Astrocyte (in vitro differentiated cells and primary cell): ENCODE data around the gene DHX58. TPM values are rescaled to one million over a fixed set of nuclear protein-coding genes. Genes with fewer than 3 reads are reported as not detected.

ENCODE experiments used
- DNase-seq: peaks from one replicate; pipeline ENCODE4 v3.0.0-alpha.2; 2010; ENCODE audit warnings: low read depth
- FAIRE-seq: peaks from 2 replicates; lab custom pipeline; 2011; peaks lifted over from hg19 to GRCh38; lab: Jason Lieb, UNC
- H2AFZ ChIP-seq: 2 replicates; pipeline ENCODE4 v1.6.0; 2012; ENCODE audit warnings: low read depth, low read length, inconsistent platforms
- H3K27ac ChIP-seq: 2 replicates; pipeline ENCODE4 v1.5.1; 2011; ENCODE audit warnings: low read depth, low read length, inconsistent platforms
- H3K27me3 ChIP-seq: 2 replicates; pipeline ENCODE4 v1.6.0; 2011; ENCODE audit warnings: low read length, inconsistent platforms; ENCODE audit not compliant: insufficient read depth
- H3K36me3 ChIP-seq: 2 replicates; pipeline ENCODE4 v1.5.1; 2011; ENCODE audit warnings: low read length, inconsistent platforms; ENCODE audit not compliant: insufficient read depth
- H3K4me1 ChIP-seq: 2 replicates; pipeline ENCODE4 v1.5.1; 2011; ENCODE audit warnings: low read length, inconsistent platforms; ENCODE audit not compliant: insufficient read depth
- H3K4me2 ChIP-seq: 2 replicates; pipeline ENCODE4 v1.6.0; 2012; ENCODE audit warnings: low read length, inconsistent platforms
- H3K4me3 ChIP-seq: 2 replicates; pipeline ENCODE4 v1.5.1; 2011; ENCODE audit warnings: low read depth, mild to moderate bottlenecking, low read length, inconsistent platforms; ENCODE audit not compliant: insufficient read depth
- H3K79me2 ChIP-seq: 2 replicates; pipeline ENCODE4 v1.6.0; 2012; ENCODE audit warnings: mild to moderate bottlenecking, low read length, inconsistent platforms; ENCODE audit not compliant: insufficient read depth
- H3K9ac ChIP-seq: 2 replicates; pipeline ENCODE4 v1.6.0; 2012; ENCODE audit warnings: mild to moderate bottlenecking, low read length, inconsistent platforms
- H3K9me3 ChIP-seq: 2 replicates; pipeline ENCODE4 v1.5.1; 2012; ENCODE audit warnings: low read depth, mild to moderate bottlenecking, low read length, inconsistent platforms; ENCODE audit not compliant: insufficient read depth
- H4K20me1 ChIP-seq: 2 replicates; pipeline ENCODE4 v1.6.0; 2012; ENCODE audit warnings: low read length, inconsistent platforms; ENCODE audit not compliant: insufficient read depth
- H3K27ac Mint-ChIP-seq: one replicate; pipeline ENCODE4 v1.8.0; 2021; ENCODE audit warnings: mild to moderate bottlenecking, mixed read lengths; ENCODE audit not compliant: unreplicated experiment
- H3K27me3 Mint-ChIP-seq: one replicate; pipeline ENCODE4 v1.8.0; 2021; ENCODE audit warnings: low read depth, mixed read lengths; ENCODE audit not compliant: unreplicated experiment
- H3K36me3 Mint-ChIP-seq: one replicate; pipeline ENCODE4 v1.8.0; 2021; ENCODE audit warnings: low read depth, mixed read lengths; ENCODE audit not compliant: unreplicated experiment
- H3K4me1 Mint-ChIP-seq: one replicate; pipeline ENCODE4 v1.8.0; 2021; ENCODE audit warnings: low read depth, mixed read lengths; ENCODE audit not compliant: unreplicated experiment
- H3K4me3 Mint-ChIP-seq: one replicate; pipeline ENCODE4 v1.8.0; 2021; ENCODE audit warnings: mild to moderate bottlenecking, moderate library complexity, mixed read lengths; ENCODE audit not compliant: unreplicated experiment
- H3K9me3 Mint-ChIP-seq: one replicate; pipeline ENCODE4 v1.8.0; 2021; ENCODE audit warnings: mild to moderate bottlenecking, mixed read lengths; ENCODE audit not compliant: unreplicated experiment
- CTCF ChIP-seq: IDR thresholded peaks from 2 replicates; pipeline ENCODE4 v1.5.1; 2011; ENCODE audit warnings: low read depth, mild to moderate bottlenecking, inconsistent platforms, low read length, moderate library complexity; ENCODE audit not compliant: insufficient read depth
- EZH2 ChIP-seq: IDR thresholded peaks from 2 replicates; pipeline ENCODE4 v1.6.1; 2012; ENCODE audit warnings: mild to moderate bottlenecking, low read length, inconsistent platforms; ENCODE audit not compliant: insufficient read depth
- total RNA-seq: library from RNA; stranded (reverse); gene quantifications from 2 replicates; pipeline ENCODE4 v1.2.1, GENCODE V29; 2021

Gene DHX58
- total RNA-seq, 1 donor from 2014 or later, result 5.4 TPM

- Histone ChIP-seq H3K79me2 (no peaks in the 10 kb centered on the region), H4K20me1 (no peaks in the 10 kb centered on the region), H3K9ac (no peak overlapping the region), H2AFZ (no peak overlapping the region), H3K4me2 (no peak overlapping the region), H3K27ac (no peak overlapping the region), H3K9me3 (no peaks in the 10 kb centered on the region), H3K4me1 (no peaks in the 10 kb centered on the region), H3K4me3 (no peak overlapping the region), H3K27me3 (peaks cover 28% of the 10 kb centered on the region), H3K36me3 (no peaks in the 10 kb centered on the region)
- H3K9me3 Mint-ChIP-seq, result no peaks in the 10 kb centered on the region
- no peak for FAIRE-seq
- no peak for TF ChIP-seq CTCF
- TF ChIP-seq EZH2, result no peak
- H3K4me3 Mint-ChIP-seq, result no peak overlapping the region
- H3K4me1 Mint-ChIP-seq, result no peaks in the 10 kb centered on the region
- H3K27me3 Mint-ChIP-seq, result peaks cover 62% of the 10 kb centered on the region
- H3K27ac Mint-ChIP-seq, result no peak overlapping the region
- no peak for DNase-seq
- H3K36me3 Mint-ChIP-seq, result no peaks in the 10 kb centered on the region
Observed at GRCh38 chr17:42094375-42095069, 18.0 kb downstream of the DHX58 start.

GRCh38 chr17:42092939-42093338 is 19.6 kb downstream of the DHX58 start:
- H3K27me3 ChIP-seq, result peaks cover 31% of the 10 kb centered on the region
- H3K4me1 ChIP-seq, result no peaks in the 10 kb centered on the region
- no peak overlapping the region for H3K27ac ChIP-seq
- Mint-ChIP-seq H3K9me3 (no peaks in the 10 kb centered on the region), H3K4me1 (no peaks in the 10 kb centered on the region), H3K27me3 (peaks cover 55% of the 10 kb centered on the region), H3K36me3 (no peaks in the 10 kb centered on the region), H3K4me3 (no peak overlapping the region), H3K27ac (no peak overlapping the region)
- H3K36me3 ChIP-seq, result no peaks in the 10 kb centered on the region
- FAIRE-seq (no peak), DNase-seq (no peak)
- H3K4me2 ChIP-seq, result no peak overlapping the region
- no peaks in the 10 kb centered on the region for H3K9me3 ChIP-seq
- H4K20me1 ChIP-seq, result no peaks in the 10 kb centered on the region
- TF ChIP-seq CTCF (no peak), EZH2 (no peak)
- H2AFZ ChIP-seq, result no peak overlapping the region
- H3K4me3 ChIP-seq, result no peak overlapping the region
- no peaks in the 10 kb centered on the region for H3K79me2 ChIP-seq
- H3K9ac ChIP-seq, result no peak overlapping the region
